Measurements from ENCODE around the gene MNX1. TPM values are rescaled to one million over a fixed set of nuclear protein-coding genes. Genes with fewer than 3 reads are reported as not detected.

The MNX1 gene
- total and polyA plus RNA-seq, 9 of the 15 experiments (the other 6 are each of a cell fraction or from before 2014, with no cell fraction given) = 0.15 to 8.0 (median 1.4) TPM

- TF ChIP-seq NR2C2 (CRISPR knock-in tag; IDR thresholded peaks at IDR 0.05) (no peak), NR2C2 (tag; IDR thresholded peaks at IDR 0.05) (peak; percentile 81), SMAD2 (IDR thresholded peaks at IDR 0.05; ENCODE audit: low read depth, low read length) (no peak), CLOCK (CRISPR knock-in tag; IDR thresholded peaks at IDR 0.05; ENCODE audit: borderline replicate concordance) (no peak), ZBTB1 (CRISPR knock-in tag; IDR thresholded peaks at IDR 0.05; ENCODE audit: borderline replicate concordance, low read depth) (no peak), CBX3 (IDR thresholded peaks at IDR 0.05; ENCODE audit: borderline replicate concordance in 1 of 2, low read length in 2 of 2) (0 out of 3 replicates have a peak, but pooled peaks of 1 of the 2 experiments have one; percentile 22), ZNF121 (CRISPR knock-in tag; conservative IDR thresholded peaks at IDR 0.05) (no peak), HEY1 (CRISPR knock-in tag; IDR thresholded peaks at IDR 0.05; ENCODE audit: borderline replicate concordance) (no peak), BRCA1 (IDR thresholded peaks at IDR 0.05) (no peak), BRCA1 (CRISPR knock-in tag; IDR thresholded peaks at IDR 0.05) (no peak), ZNF766 (CRISPR knock-in tag; conservative IDR thresholded peaks at IDR 0.05) (no peak), BDP1 (IDR thresholded peaks at IDR 0.05; ENCODE audit: insufficient read depth, insufficient read length) (no peak), CREBBP (IDR thresholded peaks at IDR 0.05; ENCODE audit: low read depth, low read length) (no peak), TEAD2 (tag; IDR thresholded peaks at IDR 0.05) (no peak), HMG20A (CRISPR knock-in tag; conservative IDR thresholded peaks at IDR 0.05) (no peak), STAT6 (CRISPR knock-in tag; IDR thresholded peaks at IDR 0.05) (no peak), MAX (CRISPR knock-in tag; IDR thresholded peaks at IDR 0.05) (peak; percentile 74), ZFX (CRISPR knock-in tag; IDR thresholded peaks at IDR 0.05) (peak; percentile 7; the same call in 1 of the 2 replicates), EP300 (IDR thresholded peaks at IDR 0.05; ENCODE audit: low read length) (no peak), U2AF2 (optimal IDR thresholded peaks at IDR 0.05; ENCODE audit: low read depth, low read length) (no peak), ZEB2 (IDR thresholded peaks at IDR 0.05) (0 out of 2 replicates have a peak, but pooled peaks have one; percentile 12), RFX7 (CRISPR knock-in tag; IDR thresholded peaks at IDR 0.05) (no peak), CGGBP1 (CRISPR knock-in tag; IDR thresholded peaks at IDR 0.05) (no peak), RCOR1 (IDR thresholded peaks at IDR 0.05; ENCODE audit: borderline replicate concordance in 1 of 2, low read depth in 2 of 2, low read length in 2 of 2) (no peak)
Measured at GRCh38 chr7:156999958-157000726, 10.3 kb downstream of the MNX1 start (continued).
